ENCODE data around the gene MIPOL1.

The MIPOL1 gene

DNA sequence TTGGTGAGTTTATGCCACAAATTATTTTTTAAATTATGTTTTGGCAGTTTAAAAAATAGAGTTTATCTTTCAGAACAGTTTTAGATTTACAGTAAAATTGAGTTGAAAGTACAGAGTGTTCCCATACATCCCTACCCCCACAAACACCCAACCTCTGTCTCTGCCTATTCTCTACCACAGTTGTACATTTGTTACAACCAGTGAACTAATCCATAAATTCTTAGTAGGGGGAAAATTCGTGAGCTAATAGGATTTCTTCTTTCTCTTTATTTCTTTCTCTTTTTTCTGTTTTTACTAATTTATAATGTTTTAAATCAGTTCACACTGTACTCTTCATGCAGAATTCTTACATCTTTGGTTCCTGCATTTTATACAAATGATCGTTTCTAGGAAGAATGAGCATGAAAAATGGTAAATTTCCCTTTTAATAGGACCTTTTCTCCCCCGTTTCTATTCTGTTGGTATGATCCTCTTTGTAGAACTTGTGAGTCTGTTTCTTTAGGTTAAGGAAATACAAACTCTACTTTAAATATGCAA, 56.7 kb downstream of the MIPOL1 start:
- H3K4me3 ChIP-seq (ENCODE audit: low read depth, low read length): no peak overlapping the region
- H3K27me3 ChIP-seq (ENCODE audit: insufficient read depth, low read length): no peaks in the 10 kb centered on the region
- H2AFZ ChIP-seq (ENCODE audit: low read length, unreplicated experiment): no peak overlapping the region
- no peak overlapping the region for H3K27ac ChIP-seq (ENCODE audit: low read depth, low read length)
- no peaks in the 10 kb centered on the region for H3K36me3 ChIP-seq (ENCODE audit: insufficient read depth, low read length)
- H3K4me1 ChIP-seq (ENCODE audit: control insufficient read depth, insufficient read depth, low read length, unreplicated experiment): peaks cover 3% of the 10 kb centered on the region
- H3K79me2 ChIP-seq (ENCODE audit: control insufficient read depth, insufficient read depth, low read length, unreplicated experiment): no peaks in the 10 kb centered on the region

DNA sequence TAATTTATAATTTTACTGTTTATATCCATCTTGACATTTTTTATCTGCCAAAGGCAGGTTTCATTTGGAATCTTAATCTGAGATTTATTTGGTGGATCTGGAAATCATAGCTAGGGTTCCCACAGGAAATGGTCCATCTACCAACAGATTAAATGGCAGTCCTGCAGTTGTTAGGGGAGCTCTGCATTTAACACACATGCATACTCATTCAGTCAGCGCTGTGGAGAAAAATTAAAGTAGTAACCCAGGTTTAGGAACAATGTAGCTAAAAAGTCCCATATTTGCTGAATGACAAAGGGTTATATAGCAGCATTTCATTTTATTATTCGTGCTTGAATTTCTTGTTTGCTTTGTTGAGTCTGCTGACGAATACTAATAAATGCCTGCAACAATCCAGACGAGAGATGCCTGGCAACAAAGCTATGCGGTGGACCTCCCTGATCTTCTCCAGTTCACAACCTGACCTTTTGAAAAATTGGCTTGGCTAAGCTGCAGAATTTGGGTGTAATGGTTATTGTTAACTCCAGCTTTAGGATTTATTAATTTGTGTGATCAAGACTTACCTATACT, 59.8 kb downstream of the MIPOL1 start:
- H3K4me3 ChIP-seq (ENCODE audit: low read depth, low read length): no peak overlapping the region
- no peaks in the 10 kb centered on the region for H3K27me3 ChIP-seq (ENCODE audit: insufficient read depth, low read length)
- no peak overlapping the region for H3K27ac ChIP-seq (ENCODE audit: low read depth, low read length)
- H3K4me1 ChIP-seq (ENCODE audit: control insufficient read depth, insufficient read depth, low read length, unreplicated experiment): peaks cover 3% of the 10 kb centered on the region
- no peaks in the 10 kb centered on the region for H3K79me2 ChIP-seq (ENCODE audit: control insufficient read depth, insufficient read depth, low read length, unreplicated experiment)
- H3K36me3 ChIP-seq (ENCODE audit: insufficient read depth, low read length): no peaks in the 10 kb centered on the region
- no peak overlapping the region for H2AFZ ChIP-seq (ENCODE audit: low read length, unreplicated experiment)

DNA sequence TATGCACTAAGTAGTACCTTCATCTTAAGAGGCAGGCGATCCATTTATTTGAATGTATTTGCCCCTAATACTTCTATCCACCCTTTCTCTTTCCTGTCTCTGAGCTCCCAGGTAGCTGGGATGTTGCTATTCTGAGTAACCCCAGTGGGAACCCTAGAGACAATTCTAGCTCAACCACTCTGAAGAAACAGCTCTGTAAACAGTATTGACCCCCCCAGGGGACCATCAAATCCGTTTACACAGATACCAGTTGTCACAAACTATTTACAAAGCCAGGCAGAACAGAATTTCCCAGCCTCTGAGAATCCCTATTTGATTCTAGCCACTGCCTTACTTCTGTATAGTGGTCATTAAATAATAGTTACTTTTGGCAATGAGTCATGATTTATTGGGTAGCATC, 64.9 kb downstream of the MIPOL1 start:
- H2AFZ ChIP-seq (ENCODE audit: low read length, unreplicated experiment): no peak overlapping the region
- no peaks in the 10 kb centered on the region for H3K4me1 ChIP-seq (ENCODE audit: control insufficient read depth, insufficient read depth, low read length, unreplicated experiment)
- H3K27ac ChIP-seq (ENCODE audit: low read depth, low read length): no peak overlapping the region
- no peak overlapping the region for H3K4me3 ChIP-seq (ENCODE audit: low read depth, low read length)
- no peaks in the 10 kb centered on the region for H3K79me2 ChIP-seq (ENCODE audit: control insufficient read depth, insufficient read depth, low read length, unreplicated experiment)
- no peaks in the 10 kb centered on the region for H3K27me3 ChIP-seq (ENCODE audit: insufficient read depth, low read length)
- no peaks in the 10 kb centered on the region for H3K36me3 ChIP-seq (ENCODE audit: insufficient read depth, low read length)

DNA sequence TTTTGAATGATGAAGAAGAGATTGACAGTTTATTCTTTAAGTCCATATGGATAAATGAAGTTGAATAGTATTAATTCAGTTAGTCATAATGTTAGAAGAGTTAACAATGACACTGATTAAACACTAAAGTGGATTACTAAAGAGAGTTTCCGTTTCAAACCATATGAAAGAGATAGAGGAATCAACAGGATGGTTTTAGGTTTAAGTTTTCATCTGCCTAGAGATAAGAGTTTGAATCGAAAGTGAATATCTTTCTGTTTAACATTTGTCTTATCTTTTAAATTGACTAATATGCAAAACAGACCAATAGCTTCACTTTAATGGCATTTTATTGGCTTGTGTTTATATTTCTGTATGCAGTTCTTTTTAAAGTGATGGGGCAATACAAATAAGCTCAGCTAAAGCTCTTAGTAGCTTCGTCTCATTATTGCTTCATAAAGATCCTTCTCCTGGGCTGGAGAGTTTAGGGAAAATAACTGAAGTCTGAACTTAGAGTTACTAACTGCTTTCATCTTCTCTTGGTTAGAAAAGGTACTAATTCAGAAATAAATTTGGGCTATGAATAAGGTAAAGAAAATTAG, 66.0 kb downstream of the MIPOL1 start:
- no peak overlapping the region for H3K4me3 ChIP-seq (ENCODE audit: low read depth, low read length)
- H3K27me3 ChIP-seq (ENCODE audit: insufficient read depth, low read length): no peaks in the 10 kb centered on the region
- no peaks in the 10 kb centered on the region for H3K79me2 ChIP-seq (ENCODE audit: control insufficient read depth, insufficient read depth, low read length, unreplicated experiment)
- H3K27ac ChIP-seq (ENCODE audit: low read depth, low read length): no peak overlapping the region
- H3K4me1 ChIP-seq (ENCODE audit: control insufficient read depth, insufficient read depth, low read length, unreplicated experiment): no peaks in the 10 kb centered on the region
- no peaks in the 10 kb centered on the region for H3K36me3 ChIP-seq (ENCODE audit: insufficient read depth, low read length)
- no peak overlapping the region for H2AFZ ChIP-seq (ENCODE audit: low read length, unreplicated experiment)

DNA sequence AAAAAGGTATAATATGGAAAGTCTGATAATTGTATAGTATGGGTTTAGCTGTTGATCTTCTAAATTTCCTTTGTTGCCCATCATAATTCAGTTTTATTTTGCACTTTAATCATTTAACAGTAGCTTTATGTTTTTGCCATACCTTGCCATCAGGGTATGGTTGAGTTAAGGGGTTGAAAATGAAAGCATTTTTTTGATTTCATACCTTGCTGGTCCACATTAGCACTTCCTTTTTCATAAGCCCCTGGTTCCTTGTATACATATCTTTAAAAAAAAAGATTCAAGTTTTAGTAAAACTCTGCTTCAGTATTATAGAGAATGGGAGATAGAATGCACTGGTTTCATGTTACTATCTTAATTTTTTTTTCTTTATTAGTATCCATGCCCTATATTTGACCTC, 71.1 kb downstream of the MIPOL1 start:
- Histone ChIP-seq H2AFZ (ENCODE audit: low read length, unreplicated experiment) (no peak overlapping the region), H3K27me3 (ENCODE audit: insufficient read depth, low read length) (no peaks in the 10 kb centered on the region), H3K36me3 (ENCODE audit: insufficient read depth, low read length) (no peaks in the 10 kb centered on the region), H3K27ac (ENCODE audit: low read depth, low read length) (no peak overlapping the region), H3K4me3 (ENCODE audit: low read depth, low read length) (no peak overlapping the region), H3K79me2 (ENCODE audit: control insufficient read depth, insufficient read depth, low read length, unreplicated experiment) (no peaks in the 10 kb centered on the region), H3K4me1 (ENCODE audit: control insufficient read depth, insufficient read depth, low read length, unreplicated experiment) (no peaks in the 10 kb centered on the region)

DNA sequence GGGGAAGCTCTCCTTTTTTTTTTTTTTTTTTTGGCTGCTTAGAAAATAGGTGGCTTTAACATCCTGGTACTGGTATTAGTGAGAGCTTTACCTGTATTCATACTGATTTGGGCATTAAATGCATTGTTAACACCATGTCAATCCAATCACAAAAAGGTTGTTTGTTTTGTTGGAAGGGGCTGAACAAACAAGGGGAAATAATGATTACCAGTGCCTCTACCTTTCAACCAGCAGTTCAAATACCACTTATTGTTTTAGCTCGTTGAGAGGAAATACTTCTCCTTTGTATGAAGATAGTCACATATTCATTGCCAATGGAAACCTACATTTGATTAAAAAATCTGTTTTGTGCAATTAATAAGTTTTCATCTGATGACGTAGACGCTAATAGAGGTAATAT, 72.9 kb downstream of the MIPOL1 start:
- H3K36me3 ChIP-seq (ENCODE audit: insufficient read depth, low read length): no peaks in the 10 kb centered on the region
- H3K4me3 ChIP-seq (ENCODE audit: low read depth, low read length): no peak overlapping the region
- no peaks in the 10 kb centered on the region for H3K79me2 ChIP-seq (ENCODE audit: control insufficient read depth, insufficient read depth, low read length, unreplicated experiment)
- no peaks in the 10 kb centered on the region for H3K4me1 ChIP-seq (ENCODE audit: control insufficient read depth, insufficient read depth, low read length, unreplicated experiment)
- no peak overlapping the region for H3K27ac ChIP-seq (ENCODE audit: low read depth, low read length)
- no peaks in the 10 kb centered on the region for H3K27me3 ChIP-seq (ENCODE audit: insufficient read depth, low read length)
- no peak overlapping the region for H2AFZ ChIP-seq (ENCODE audit: low read length, unreplicated experiment)

DNA sequence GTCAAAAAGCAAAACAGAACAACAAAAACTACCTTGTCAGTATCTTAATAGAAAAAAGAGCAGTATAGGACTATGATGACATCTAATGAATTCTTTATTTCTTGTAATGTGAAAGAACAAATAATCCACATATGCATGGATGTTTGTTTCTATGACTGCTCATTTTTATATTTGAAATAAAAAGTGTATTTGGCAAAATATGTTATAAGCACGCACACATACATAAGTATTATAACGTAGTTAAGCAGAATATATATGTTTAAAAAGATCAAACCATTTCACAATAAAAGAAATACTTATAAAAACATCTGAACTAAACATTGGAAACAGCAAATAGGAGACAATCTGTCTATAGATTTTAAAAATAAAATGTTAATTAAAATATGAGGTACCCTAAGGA, 74.8 kb downstream of the MIPOL1 start:
- H2AFZ ChIP-seq (ENCODE audit: low read length, unreplicated experiment): no peak overlapping the region

DNA sequence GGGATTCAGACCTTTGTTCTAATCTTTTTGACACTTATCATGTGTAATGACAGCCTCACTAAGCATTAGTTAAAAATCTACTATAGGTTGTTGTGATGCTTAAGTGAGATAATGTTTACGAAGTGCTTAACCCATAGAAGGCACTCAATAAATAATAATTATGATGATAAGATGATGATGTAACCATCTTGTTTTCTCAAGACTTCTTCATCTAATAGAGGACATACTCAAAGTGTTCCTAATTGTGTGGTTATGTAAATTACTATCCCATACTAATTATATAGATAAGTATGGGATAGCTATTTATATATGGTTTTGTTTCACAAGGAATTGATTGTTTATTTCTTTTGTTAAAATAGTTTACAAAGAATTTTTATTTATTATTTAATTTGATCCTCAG, 76.9 kb downstream of the MIPOL1 start:
- Histone ChIP-seq H3K4me3 (ENCODE audit: low read depth, low read length) (no peak overlapping the region), H2AFZ (ENCODE audit: low read length, unreplicated experiment) (no peak overlapping the region), H3K4me1 (ENCODE audit: control insufficient read depth, insufficient read depth, low read length, unreplicated experiment) (no peaks in the 10 kb centered on the region), H3K36me3 (ENCODE audit: insufficient read depth, low read length) (no peaks in the 10 kb centered on the region), H3K27ac (ENCODE audit: low read depth, low read length) (no peak overlapping the region), H3K79me2 (ENCODE audit: control insufficient read depth, insufficient read depth, low read length, unreplicated experiment) (no peaks in the 10 kb centered on the region), H3K27me3 (ENCODE audit: insufficient read depth, low read length) (no peaks in the 10 kb centered on the region)

More for the DNA sequence above, 74.8 kb downstream of the MIPOL1 start:
- Histone ChIP-seq H3K79me2 (ENCODE audit: control insufficient read depth, insufficient read depth, low read length, unreplicated experiment) (no peaks in the 10 kb centered on the region), H3K4me1 (ENCODE audit: control insufficient read depth, insufficient read depth, low read length, unreplicated experiment) (no peaks in the 10 kb centered on the region), H3K36me3 (ENCODE audit: insufficient read depth, low read length) (no peaks in the 10 kb centered on the region), H3K27ac (ENCODE audit: low read depth, low read length) (no peak overlapping the region), H3K27me3 (ENCODE audit: insufficient read depth, low read length) (no peaks in the 10 kb centered on the region), H3K4me3 (ENCODE audit: low read depth, low read length) (no peak overlapping the region)

DNA sequence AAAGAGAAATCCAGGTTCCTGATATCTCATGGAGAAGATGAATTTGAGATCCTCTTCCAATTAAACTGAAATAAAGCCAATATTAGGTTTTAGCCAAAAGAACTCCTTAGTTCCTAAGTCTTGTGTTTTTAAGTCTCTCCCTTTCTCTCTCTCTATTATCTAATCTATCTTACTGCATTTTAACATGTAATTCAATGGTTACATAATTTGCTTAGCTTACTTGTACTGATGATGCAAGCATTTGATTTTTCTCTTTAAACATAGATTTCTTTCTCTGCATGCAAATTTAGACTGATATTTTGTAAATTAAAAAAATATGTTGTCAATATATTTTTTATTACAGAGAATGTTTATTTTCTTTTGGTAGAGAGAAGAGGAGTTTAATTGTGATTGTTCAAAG, 78.2 kb downstream of the MIPOL1 start:
- Histone ChIP-seq H3K36me3 (ENCODE audit: insufficient read depth, low read length) (no peaks in the 10 kb centered on the region), H3K27me3 (ENCODE audit: insufficient read depth, low read length) (no peaks in the 10 kb centered on the region), H3K4me1 (ENCODE audit: control insufficient read depth, insufficient read depth, low read length, unreplicated experiment) (no peaks in the 10 kb centered on the region), H2AFZ (ENCODE audit: low read length, unreplicated experiment) (no peak overlapping the region), H3K27ac (ENCODE audit: low read depth, low read length) (no peak overlapping the region), H3K79me2 (ENCODE audit: control insufficient read depth, insufficient read depth, low read length, unreplicated experiment) (no peaks in the 10 kb centered on the region), H3K4me3 (ENCODE audit: low read depth, low read length) (no peak overlapping the region)

DNA sequence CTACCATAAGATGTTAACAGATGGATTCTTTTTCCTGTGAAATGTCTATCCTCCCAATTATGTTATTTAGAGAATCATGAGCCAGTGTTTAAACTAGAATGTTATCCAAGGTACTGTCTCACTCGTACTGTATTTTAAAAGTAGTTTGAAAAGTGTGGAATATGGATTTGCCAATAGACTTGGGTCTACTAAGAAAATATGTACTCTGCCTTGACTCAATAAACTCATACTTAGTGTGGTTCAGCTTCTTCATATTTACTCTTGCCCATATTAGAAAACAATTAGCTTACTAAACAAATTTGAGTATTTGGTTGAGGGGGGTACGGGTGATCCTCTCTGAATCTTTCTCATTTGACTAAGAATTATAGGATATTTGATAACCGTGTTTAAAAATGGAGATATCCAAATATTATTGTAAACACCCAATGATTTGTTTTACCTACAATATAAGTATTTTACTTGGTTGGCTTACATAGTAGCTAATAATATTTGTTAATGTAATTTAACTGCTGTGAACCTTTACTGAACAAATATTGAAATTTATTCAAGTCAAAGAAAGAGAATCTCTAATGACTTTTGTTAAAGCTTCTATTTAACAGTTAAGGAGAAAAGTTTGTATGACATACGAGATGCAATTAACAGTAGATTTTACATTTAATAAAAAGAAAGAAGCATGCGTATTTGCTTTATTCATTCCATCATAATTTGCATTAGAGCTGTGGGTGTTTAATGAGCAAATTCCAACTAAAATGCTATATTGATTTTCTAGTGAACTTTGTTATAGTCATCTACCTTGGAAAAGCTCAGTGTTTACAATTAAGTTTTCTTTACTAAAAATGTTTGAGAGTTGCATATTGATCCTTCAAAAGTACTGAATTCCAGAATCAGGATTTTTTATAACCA, 81.2 kb downstream of the MIPOL1 start:
- Histone ChIP-seq H3K27ac (ENCODE audit: low read depth, low read length) (no peak overlapping the region), H2AFZ (ENCODE audit: low read length, unreplicated experiment) (no peak overlapping the region), H3K79me2 (ENCODE audit: control insufficient read depth, insufficient read depth, low read length, unreplicated experiment) (no peaks in the 10 kb centered on the region), H3K36me3 (ENCODE audit: insufficient read depth, low read length) (no peaks in the 10 kb centered on the region), H3K4me3 (ENCODE audit: low read depth, low read length) (no peak overlapping the region), H3K4me1 (ENCODE audit: control insufficient read depth, insufficient read depth, low read length, unreplicated experiment) (no peaks in the 10 kb centered on the region), H3K27me3 (ENCODE audit: insufficient read depth, low read length) (no peaks in the 10 kb centered on the region)

All from ACC112 (cell line).